ENCODE measurements around the gene PCNA.

DNA sequence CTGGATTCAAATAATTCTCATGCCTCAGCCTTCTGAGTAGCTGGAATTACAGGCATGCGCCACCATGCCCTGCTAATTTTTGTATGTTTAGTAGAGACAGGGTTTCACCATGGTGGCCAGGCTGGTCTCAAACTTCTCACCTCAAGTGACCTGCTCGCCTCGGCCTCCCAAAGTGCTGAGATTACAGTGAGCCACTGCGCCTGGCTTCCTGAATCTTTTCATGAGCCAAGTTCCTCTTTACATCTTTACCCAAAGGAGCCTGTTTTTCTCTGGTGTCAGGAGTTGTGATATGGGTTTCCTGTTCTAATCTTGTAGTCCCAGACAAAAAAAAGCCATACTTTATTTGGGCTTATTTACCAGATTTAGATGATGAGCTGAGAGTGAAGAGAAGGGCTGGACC, 34.4 kb downstream of the PCNA start:
- TF ChIP-seq, protein P1, sequence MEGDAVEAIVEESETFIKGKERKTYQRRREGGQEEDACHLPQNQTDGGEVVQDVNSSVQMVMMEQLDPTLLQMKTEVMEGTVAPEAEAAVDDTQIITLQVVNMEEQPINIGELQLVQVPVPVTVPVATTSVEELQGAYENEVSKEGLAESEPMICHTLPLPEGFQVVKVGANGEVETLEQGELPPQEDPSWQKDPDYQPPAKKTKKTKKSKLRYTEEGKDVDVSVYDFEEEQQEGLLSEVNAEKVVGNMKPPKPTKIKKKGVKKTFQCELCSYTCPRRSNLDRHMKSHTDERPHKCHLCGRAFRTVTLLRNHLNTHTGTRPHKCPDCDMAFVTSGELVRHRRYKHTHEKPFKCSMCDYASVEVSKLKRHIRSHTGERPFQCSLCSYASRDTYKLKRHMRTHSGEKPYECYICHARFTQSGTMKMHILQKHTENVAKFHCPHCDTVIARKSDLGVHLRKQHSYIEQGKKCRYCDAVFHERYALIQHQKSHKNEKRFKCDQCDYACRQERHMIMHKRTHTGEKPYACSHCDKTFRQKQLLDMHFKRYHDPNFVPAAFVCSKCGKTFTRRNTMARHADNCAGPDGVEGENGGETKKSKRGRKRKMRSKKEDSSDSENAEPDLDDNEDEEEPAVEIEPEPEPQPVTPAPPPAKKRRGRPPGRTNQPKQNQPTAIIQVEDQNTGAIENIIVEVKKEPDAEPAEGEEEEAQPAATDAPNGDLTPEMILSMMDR (IDR thresholded peaks at IDR 0.05; ENCODE audit: low read depth, low read length) = no peak
- TF ChIP-seq POLR2A (IDR thresholded peaks at IDR 0.05; ENCODE audit: extremely low read depth, insufficient read length) = no peak
- TF ChIP-seq MYC (IDR thresholded peaks at IDR 0.05; ENCODE audit: low read depth, low read length) = no peak

Data from NB4 (cell line).